ENCODE results near the gene ZMIZ1. TPM values are rescaled to one million over a fixed set of nuclear protein-coding genes. Genes with fewer than 3 reads are reported as not detected.

ZMIZ1 gene
- total RNA-seq, 1 experiment from 2014 or later, result 35.8 TPM

DNA sequence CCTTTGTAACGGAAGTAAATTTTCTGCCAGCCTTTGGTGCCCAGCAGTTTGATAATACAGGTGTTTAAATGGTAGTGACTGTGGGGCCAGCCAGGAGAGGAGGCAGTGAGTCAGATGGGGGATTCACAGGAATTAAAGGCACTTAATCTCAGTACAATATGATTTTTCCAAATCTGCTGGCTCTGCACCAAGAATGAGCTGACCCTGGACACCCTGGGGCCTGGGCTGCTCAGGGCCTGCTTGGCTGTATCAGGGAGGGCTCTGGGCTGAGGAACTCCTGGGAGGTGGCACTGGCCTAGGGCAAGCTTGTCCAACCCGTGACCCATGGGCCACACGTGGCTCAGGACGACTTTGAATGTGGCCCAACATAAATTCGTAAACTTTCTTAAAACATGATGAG, 104.1 kb downstream of the ZMIZ1 start:
- H3K4me1 ChIP-seq (ENCODE audit: insufficient read depth, low read length, poor library complexity, severe bottlenecking), result no peaks in the 10 kb centered on the region
- no peaks in the 10 kb centered on the region for H3K36me3 ChIP-seq (ENCODE audit: insufficient read depth, low read length, poor library complexity, severe bottlenecking)
- intact Hi-C loops (cut with micrococcal nuclease; ENCODE audit: unreplicated experiment), result no loop called here
- POLR2A ChIA-PET (ENCODE audit: low non-redundant PET), result no interaction called here
- TF ChIP-seq, protein P1, sequence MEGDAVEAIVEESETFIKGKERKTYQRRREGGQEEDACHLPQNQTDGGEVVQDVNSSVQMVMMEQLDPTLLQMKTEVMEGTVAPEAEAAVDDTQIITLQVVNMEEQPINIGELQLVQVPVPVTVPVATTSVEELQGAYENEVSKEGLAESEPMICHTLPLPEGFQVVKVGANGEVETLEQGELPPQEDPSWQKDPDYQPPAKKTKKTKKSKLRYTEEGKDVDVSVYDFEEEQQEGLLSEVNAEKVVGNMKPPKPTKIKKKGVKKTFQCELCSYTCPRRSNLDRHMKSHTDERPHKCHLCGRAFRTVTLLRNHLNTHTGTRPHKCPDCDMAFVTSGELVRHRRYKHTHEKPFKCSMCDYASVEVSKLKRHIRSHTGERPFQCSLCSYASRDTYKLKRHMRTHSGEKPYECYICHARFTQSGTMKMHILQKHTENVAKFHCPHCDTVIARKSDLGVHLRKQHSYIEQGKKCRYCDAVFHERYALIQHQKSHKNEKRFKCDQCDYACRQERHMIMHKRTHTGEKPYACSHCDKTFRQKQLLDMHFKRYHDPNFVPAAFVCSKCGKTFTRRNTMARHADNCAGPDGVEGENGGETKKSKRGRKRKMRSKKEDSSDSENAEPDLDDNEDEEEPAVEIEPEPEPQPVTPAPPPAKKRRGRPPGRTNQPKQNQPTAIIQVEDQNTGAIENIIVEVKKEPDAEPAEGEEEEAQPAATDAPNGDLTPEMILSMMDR (conservative IDR thresholded peaks at IDR 0.05; ENCODE audit: low read depth, low read length), result no peak
- no peak for TF ChIP-seq EZH2 (IDR thresholded peaks at IDR 0.05; ENCODE audit: borderline replicate concordance, low read depth, low read length, poor library complexity, severe bottlenecking)
- no TSS peak for BruUV-seq (replicated peaks)
- no peaks in the 10 kb centered on the region for H3K27me3 ChIP-seq (replicated peaks; ENCODE audit: insufficient read depth, low read depth, low read length, poor library complexity)
- CTCF ChIA-PET, result no interaction called here
- no peak overlapping the region for H3K27ac ChIP-seq (ENCODE audit: low read depth, low read length, poor library complexity, severe bottlenecking)
- DNase-seq (ENCODE audit: low spot score), result no peak
- H3K9me3 ChIP-seq (ENCODE audit: low read depth, low read length, poor library complexity, severe bottlenecking), result no peaks in the 10 kb centered on the region
- H3K4me3 ChIP-seq (ENCODE audit: low read depth, low read length, poor library complexity, severe bottlenecking), result no peak overlapping the region

DNA sequence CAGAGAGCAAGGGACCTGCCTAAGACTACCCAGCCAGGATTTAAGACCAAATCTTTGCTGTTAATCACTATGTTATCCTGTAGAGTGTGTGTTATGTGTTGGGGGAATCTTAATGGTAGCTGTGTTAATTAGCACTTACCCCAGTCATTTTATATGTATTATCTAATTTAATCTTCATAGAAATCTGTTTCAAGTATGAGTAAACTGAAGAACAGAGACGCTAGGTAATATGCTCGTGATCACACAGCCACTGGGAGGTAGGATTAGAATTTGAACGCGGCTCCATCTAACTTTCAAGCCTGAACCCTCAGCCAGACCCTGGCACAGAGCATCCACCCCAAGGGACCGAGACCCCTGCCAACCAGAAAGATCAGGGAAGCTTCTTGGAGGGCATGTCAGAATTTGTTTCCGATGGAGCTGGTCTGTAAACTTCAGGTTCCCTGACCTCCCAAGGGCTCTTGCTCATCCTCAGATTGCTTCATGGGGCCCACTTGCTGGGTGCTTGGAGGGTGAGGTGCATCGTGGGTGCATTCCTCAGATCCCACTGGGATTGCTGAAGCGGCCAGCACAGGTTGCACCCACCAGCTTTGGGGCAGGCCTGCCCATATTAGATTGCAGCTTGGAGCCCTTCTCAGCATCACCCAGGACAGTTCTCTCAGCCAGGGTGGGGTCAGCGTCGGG, 105.0 kb downstream of the ZMIZ1 start:
- H3K36me3 ChIP-seq (ENCODE audit: insufficient read depth, low read length, poor library complexity, severe bottlenecking), result no peaks in the 10 kb centered on the region
- no peaks in the 10 kb centered on the region for H3K9me3 ChIP-seq (ENCODE audit: low read depth, low read length, poor library complexity, severe bottlenecking)
- H3K4me3 ChIP-seq (ENCODE audit: low read depth, low read length, poor library complexity, severe bottlenecking), result no peak overlapping the region
- TF ChIP-seq, protein P1 (conservative IDR thresholded peaks at IDR 0.05; ENCODE audit: low read depth, low read length), result no peak
- no TSS peak for BruUV-seq (replicated peaks)
- H3K4me1 ChIP-seq (ENCODE audit: insufficient read depth, low read length, poor library complexity, severe bottlenecking), result peaks cover 8% of the 10 kb centered on the region
- ChIA-PET CTCF (no interaction called here), POLR2A (ENCODE audit: low non-redundant PET) (no interaction called here)
- no peak for DNase-seq (ENCODE audit: low spot score)
- no peak overlapping the region for H3K27ac ChIP-seq (ENCODE audit: low read depth, low read length, poor library complexity, severe bottlenecking)
- intact Hi-C loops (cut with micrococcal nuclease; ENCODE audit: unreplicated experiment), result no loop called here
- H3K27me3 ChIP-seq (replicated peaks; ENCODE audit: insufficient read depth, low read depth, low read length, poor library complexity), result no peaks in the 10 kb centered on the region

DNA sequence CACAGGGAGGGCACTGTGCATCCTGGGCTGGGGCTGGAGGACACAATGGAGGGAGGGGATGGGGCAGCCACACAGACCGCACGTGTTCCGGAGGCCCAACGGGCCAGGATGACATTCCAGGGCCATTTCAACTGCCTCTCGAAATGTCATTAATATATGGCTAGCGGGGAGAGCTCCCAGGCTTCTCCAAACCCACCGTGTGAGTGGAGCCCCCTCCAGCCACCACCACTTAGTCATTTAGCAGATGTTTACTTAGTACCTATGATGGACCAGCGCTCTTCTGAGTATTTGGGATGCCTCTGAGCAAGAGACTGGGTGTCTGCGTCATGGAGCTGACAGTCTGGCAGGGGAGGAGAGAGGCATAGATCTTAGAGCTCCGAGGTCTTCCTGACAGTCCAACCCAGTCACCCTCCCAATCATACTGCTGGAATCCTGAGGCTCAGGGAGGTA, 107.3 kb downstream of the ZMIZ1 start:
- no peak for DNase-seq (ENCODE audit: low spot score)
- Histone ChIP-seq H3K4me1 (ENCODE audit: insufficient read depth, low read length, poor library complexity, severe bottlenecking) (peaks cover 16% of the 10 kb centered on the region), H3K36me3 (ENCODE audit: insufficient read depth, low read length, poor library complexity, severe bottlenecking) (no peaks in the 10 kb centered on the region), H3K9me3 (ENCODE audit: low read depth, low read length, poor library complexity, severe bottlenecking) (no peaks in the 10 kb centered on the region), H3K27ac (ENCODE audit: low read depth, low read length, poor library complexity, severe bottlenecking) (no peak overlapping the region), H3K4me3 (ENCODE audit: low read depth, low read length, poor library complexity, severe bottlenecking) (no peak overlapping the region), H3K27me3 (replicated peaks; ENCODE audit: insufficient read depth, low read depth, low read length, poor library complexity) (no peaks in the 10 kb centered on the region)
- intact Hi-C loops (cut with micrococcal nuclease; ENCODE audit: unreplicated experiment), result no loop called here
- BruUV-seq (replicated peaks), result no TSS peak
- TF ChIP-seq, protein P1 (conservative IDR thresholded peaks at IDR 0.05; ENCODE audit: low read depth, low read length), result no peak
- no peak for TF ChIP-seq EZH2 (IDR thresholded peaks at IDR 0.05; ENCODE audit: borderline replicate concordance, low read depth, low read length, poor library complexity, severe bottlenecking)
- ChIA-PET POLR2A (ENCODE audit: low non-redundant PET) (no interaction called here), CTCF (no interaction called here)
